T-helper 2 cell treated with Interferon-gamma antibody and Interleukin-4, amounts not matched to agents 5 μg/mL and 100 μg/mL, for 36 hours (primary cell): ENCODE measurements around the gene PIGBOS1.
"Not testable (repeated sequence)": the region's sequence is repeated elsewhere in the genome, so short reads cannot be mapped to it uniquely, and the experiment has no call there.

Experiments used
- DNase-seq: peaks from one replicate; pipeline ENCODE4 v3.0.0; 2021; ENCODE audit warnings: low spot score
- H3K27ac Mint-ChIP-seq: one replicate; pipeline ENCODE4 v1.8.0; 2021; ENCODE audit warnings: mild to moderate bottlenecking, mixed read lengths
- H3K27me3 Mint-ChIP-seq: one replicate; pipeline ENCODE4 v1.8.0; 2021; ENCODE audit warnings: low read depth, mixed read lengths
- H3K36me3 Mint-ChIP-seq: one replicate; pipeline ENCODE4 v1.8.0; 2021; ENCODE audit warnings: low read depth, mixed read lengths
- H3K4me1 Mint-ChIP-seq: one replicate; pipeline ENCODE4 v1.8.0; 2021; ENCODE audit warnings: low read depth, mixed read lengths
- H3K4me3 Mint-ChIP-seq: one replicate; pipeline ENCODE4 v1.8.0; 2022; ENCODE audit warnings: mild to moderate bottlenecking, moderate library complexity, mixed read lengths
- H3K9me3 Mint-ChIP-seq: one replicate; pipeline ENCODE4 v1.8.0; 2021; ENCODE audit warnings: mixed read lengths

Gene PIGBOS1

GRCh38 chr15:55286442-55287189, 32.3 kb downstream of the PIGBOS1 start:
- H3K27me3 Mint-ChIP-seq, H3K9me3 Mint-ChIP-seq, DNase-seq: not testable (repeated sequence)
- H3K4me1 Mint-ChIP-seq = peaks cover 54% of the 10 kb centered on the region
- H3K36me3 Mint-ChIP-seq = peaks cover 41% of the 10 kb centered on the region
- H3K27ac Mint-ChIP-seq = peak overlapping the region; percentile 19
- H3K4me3 Mint-ChIP-seq = peak overlapping the region; percentile 1

GRCh38 chr15:55284426-55284825, 34.5 kb downstream of the PIGBOS1 start:
- Mint-ChIP-seq H3K27me3 (no peaks in the 10 kb centered on the region), H3K4me1 (peaks cover 71% of the 10 kb centered on the region), H3K4me3 (peak overlapping the region; percentile 2), H3K9me3 (no peaks in the 10 kb centered on the region), H3K27ac (peak overlapping the region; percentile 19), H3K36me3 (peaks cover 51% of the 10 kb centered on the region)
- no peak for DNase-seq

DNA sequence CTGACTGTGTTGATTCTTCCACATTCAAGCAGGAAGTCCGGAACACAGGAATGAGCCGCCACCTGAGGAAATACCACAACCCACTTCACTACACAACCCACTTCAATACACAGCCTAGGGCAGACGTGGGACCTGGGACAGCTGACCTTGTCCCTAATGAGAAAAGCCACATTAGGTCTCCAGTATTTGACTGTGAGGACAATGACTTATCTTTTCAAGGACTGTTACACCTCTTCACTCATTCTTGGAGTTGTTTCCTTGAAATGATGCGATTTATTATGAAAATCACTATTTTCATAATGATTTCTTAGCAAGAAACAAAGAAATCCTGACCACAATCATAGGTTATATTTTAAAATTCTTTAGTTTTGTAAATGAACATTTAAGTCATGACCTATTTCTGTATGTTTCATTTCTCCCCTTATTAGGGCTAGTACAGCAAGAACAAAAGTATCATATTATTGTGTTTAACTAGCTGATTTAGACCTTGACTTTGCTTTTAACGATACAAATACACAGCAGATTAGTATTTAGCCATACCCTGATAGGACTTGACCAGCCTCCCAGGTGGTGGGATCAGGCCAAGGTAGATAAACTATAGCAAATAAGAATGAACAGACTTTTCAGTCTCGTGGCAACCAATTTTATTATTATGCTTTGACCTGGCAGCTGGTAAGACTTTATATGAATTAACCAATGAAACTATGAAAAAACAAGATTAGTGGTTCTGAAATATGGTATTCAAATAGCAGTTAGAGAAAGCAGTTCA, 35.4 kb downstream of the PIGBOS1 start:
- peak overlapping the region; percentile 26 for H3K27ac Mint-ChIP-seq
- no peak for DNase-seq
- no peaks in the 10 kb centered on the region for H3K9me3 Mint-ChIP-seq
- peaks cover 79% of the 10 kb centered on the region for H3K4me1 Mint-ChIP-seq
- peaks cover 45% of the 10 kb centered on the region for H3K36me3 Mint-ChIP-seq
- H3K4me3 Mint-ChIP-seq = peak overlapping the region; percentile 39
- H3K27me3 Mint-ChIP-seq = no peaks in the 10 kb centered on the region

DNA sequence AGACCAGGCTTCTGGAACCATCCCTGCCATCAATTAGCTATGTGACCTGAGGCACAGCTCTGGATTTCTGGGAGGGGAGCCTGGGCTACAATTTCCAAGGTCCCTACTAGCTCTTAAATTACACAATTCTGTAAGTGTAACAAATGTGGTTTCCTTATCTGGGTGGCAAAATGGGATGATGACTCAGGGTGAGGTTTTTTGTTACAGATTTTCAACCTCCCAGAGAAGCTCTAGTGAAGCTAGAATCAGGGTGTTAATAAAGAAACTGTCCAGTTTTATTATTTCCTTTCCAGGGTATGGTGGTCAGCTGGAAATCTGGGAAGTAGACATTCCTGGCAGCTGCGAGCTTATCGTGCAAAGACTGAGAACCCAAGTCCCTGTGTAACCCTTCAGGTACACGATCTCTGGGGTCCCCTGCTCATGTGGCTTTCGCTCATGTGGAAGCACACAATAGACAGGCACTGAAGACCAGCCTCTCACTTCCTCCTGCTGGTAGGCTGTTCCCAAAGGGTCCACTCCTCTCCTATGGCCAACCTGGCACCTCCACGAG, 36.6 kb downstream of the PIGBOS1 start:
- Mint-ChIP-seq H3K27me3 (no peaks in the 10 kb centered on the region), H3K4me3 (peak overlapping the region; percentile 62), H3K27ac (peak overlapping the region; percentile 78), H3K4me1 (peaks cover 82% of the 10 kb centered on the region), H3K36me3 (peaks cover 40% of the 10 kb centered on the region), H3K9me3 (no peaks in the 10 kb centered on the region)
- DNase-seq = peak; percentile 50

GRCh38 chr15:55281517-55282228, 37.2 kb downstream of the PIGBOS1 start:
- H3K9me3 Mint-ChIP-seq = no peaks in the 10 kb centered on the region
- H3K27me3 Mint-ChIP-seq = no peaks in the 10 kb centered on the region
- no peak for DNase-seq
- H3K4me3 Mint-ChIP-seq = peak overlapping the region; percentile 45
- H3K27ac Mint-ChIP-seq = peak overlapping the region; percentile 78
- H3K4me1 Mint-ChIP-seq = peaks cover 86% of the 10 kb centered on the region
- H3K36me3 Mint-ChIP-seq = peaks cover 40% of the 10 kb centered on the region

- peaks cover 34% of the 10 kb centered on the region for H3K36me3 Mint-ChIP-seq
- peak overlapping the region; percentile 54 for H3K4me3 Mint-ChIP-seq
- H3K9me3 Mint-ChIP-seq, H3K27me3 Mint-ChIP-seq, DNase-seq: not testable (repeated sequence)
- peak overlapping the region; percentile 52 for H3K27ac Mint-ChIP-seq
- peaks cover 85% of the 10 kb centered on the region for H3K4me1 Mint-ChIP-seq
Observed at GRCh38 chr15:55280589-55280988, 38.3 kb downstream of the PIGBOS1 start.

- peak; percentile 78 for DNase-seq
- Mint-ChIP-seq H3K27me3 (no peaks in the 10 kb centered on the region), H3K4me1 (peaks cover 82% of the 10 kb centered on the region), H3K4me3 (peak overlapping the region; percentile 64), H3K36me3 (peaks cover 37% of the 10 kb centered on the region), H3K9me3 (no peaks in the 10 kb centered on the region), H3K27ac (peak overlapping the region; percentile 89)
Observed at GRCh38 chr15:55279746-55280351, 39.1 kb downstream of the PIGBOS1 start.

DNA sequence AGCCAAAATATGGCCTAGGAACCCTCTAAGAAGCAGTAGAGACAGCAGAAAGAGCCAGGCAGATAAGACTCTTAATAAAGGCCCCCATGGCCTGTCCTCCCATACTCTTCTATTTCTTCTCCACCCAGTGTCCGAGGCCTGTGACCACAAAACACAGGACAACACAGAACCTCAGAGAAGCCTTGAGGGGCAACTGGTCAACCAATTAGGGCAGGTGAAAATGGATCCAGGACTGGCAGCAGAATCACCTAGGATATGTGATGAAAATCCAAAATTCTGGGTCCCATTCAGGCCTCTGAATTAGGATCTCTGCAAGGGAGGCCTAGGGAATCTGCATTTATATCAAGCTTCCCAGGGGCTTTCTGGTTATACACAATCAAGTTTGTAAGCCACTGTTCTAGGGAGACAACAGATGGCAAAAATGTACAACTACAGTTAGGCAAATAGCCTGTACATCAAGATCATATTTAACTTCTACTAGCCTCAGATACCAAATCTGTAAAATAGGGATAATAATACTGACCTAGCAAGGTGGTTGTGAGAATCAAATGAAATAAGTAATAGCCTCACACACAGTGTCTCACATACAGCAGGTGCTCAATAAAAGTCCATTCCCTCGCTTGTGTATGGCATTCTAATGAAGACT, 39.7 kb downstream of the PIGBOS1 start:
- Mint-ChIP-seq H3K27ac (peak overlapping the region; percentile 89), H3K36me3 (peaks cover 32% of the 10 kb centered on the region), H3K4me1 (peaks cover 79% of the 10 kb centered on the region), H3K27me3 (no peaks in the 10 kb centered on the region), H3K9me3 (peaks cover under 1% of the 10 kb centered on the region), H3K4me3 (peak overlapping the region; percentile 64)
- DNase-seq = no peak

GRCh38 chr15:55277715-55278114, 41.2 kb downstream of the PIGBOS1 start:
- peak overlapping the region; percentile 96 for H3K27ac Mint-ChIP-seq
- H3K4me3 Mint-ChIP-seq = peak overlapping the region; percentile 76
- peaks cover 10% of the 10 kb centered on the region for H3K9me3 Mint-ChIP-seq
- peaks cover 40% of the 10 kb centered on the region for H3K36me3 Mint-ChIP-seq
- peaks cover 75% of the 10 kb centered on the region for H3K4me1 Mint-ChIP-seq
- no peak for DNase-seq
- no peaks in the 10 kb centered on the region for H3K27me3 Mint-ChIP-seq

DNA sequence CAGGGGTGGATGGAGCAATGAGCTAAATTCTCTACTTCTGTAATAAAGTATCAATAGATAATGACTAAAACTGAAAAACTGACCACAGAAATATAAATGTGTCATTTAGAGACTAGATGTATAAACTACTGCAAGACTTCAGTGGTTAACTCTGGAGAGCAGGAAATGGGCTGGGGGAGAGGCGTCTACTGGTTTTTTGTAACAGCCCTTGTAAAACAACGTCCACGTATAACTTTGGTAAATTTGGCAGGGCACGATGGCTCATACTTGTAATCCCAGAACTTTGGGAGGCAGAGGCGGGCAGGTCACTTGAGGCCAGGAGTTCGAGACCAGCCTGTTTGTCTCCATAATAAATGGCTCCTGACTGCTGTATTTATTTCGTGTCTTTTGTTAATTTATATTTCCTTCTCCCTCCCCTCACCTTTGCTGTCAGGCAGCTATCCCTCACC, 41.8 kb downstream of the PIGBOS1 start:
- DNase-seq = peak; percentile 80
- H3K9me3 Mint-ChIP-seq = peaks cover 10% of the 10 kb centered on the region
- peaks cover 73% of the 10 kb centered on the region for H3K4me1 Mint-ChIP-seq
- peak overlapping the region; percentile 76 for H3K4me3 Mint-ChIP-seq
- H3K36me3 Mint-ChIP-seq = peaks cover 43% of the 10 kb centered on the region
- H3K27me3 Mint-ChIP-seq = no peaks in the 10 kb centered on the region
- peak overlapping the region; percentile 96 for H3K27ac Mint-ChIP-seq

DNA sequence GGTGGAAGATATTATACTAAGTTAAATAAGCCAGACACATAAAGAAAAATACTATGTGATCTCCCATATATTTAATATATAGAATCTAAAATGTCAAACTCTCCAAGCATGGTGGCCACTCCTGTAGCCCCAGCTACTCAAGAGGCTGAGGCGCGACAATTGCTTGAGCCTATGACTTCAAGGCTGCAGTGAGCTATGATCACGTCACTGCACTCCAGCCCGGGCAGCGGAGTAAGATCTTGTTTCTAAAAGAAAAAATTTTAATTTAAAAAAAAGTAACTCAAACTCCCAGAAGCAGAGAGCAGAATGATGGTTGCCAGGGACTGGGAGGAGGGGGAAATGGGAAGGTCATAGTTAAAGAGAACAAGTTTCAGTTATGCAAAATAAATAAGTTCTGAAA, 42.6 kb downstream of the PIGBOS1 start:
- no peak for DNase-seq
- Mint-ChIP-seq H3K27ac (peak overlapping the region; percentile 96), H3K4me3 (peak overlapping the region; percentile 76), H3K9me3 (peaks cover 10% of the 10 kb centered on the region), H3K4me1 (peaks cover 70% of the 10 kb centered on the region), H3K27me3 (no peaks in the 10 kb centered on the region), H3K36me3 (peaks cover 46% of the 10 kb centered on the region)

GRCh38 chr15:55270291-55270690, 48.6 kb downstream of the PIGBOS1 start:
- H3K27me3 Mint-ChIP-seq = no peaks in the 10 kb centered on the region
- no peak overlapping the region for H3K4me3 Mint-ChIP-seq
- peaks cover 62% of the 10 kb centered on the region for H3K36me3 Mint-ChIP-seq
- peak; percentile 23 for DNase-seq
- peaks cover 76% of the 10 kb centered on the region for H3K4me1 Mint-ChIP-seq
- peak overlapping the region; percentile 8 for H3K27ac Mint-ChIP-seq
- H3K9me3 Mint-ChIP-seq = peaks cover 10% of the 10 kb centered on the region

GRCh38 chr15:55268176-55268695, 50.7 kb downstream of the PIGBOS1 start:
- H3K9me3 Mint-ChIP-seq = no peaks in the 10 kb centered on the region
- peaks cover 57% of the 10 kb centered on the region for H3K36me3 Mint-ChIP-seq
- DNase-seq = no peak
- H3K4me3 Mint-ChIP-seq = peak overlapping the region; percentile 73
- peaks cover 70% of the 10 kb centered on the region for H3K4me1 Mint-ChIP-seq
- no peaks in the 10 kb centered on the region for H3K27me3 Mint-ChIP-seq
- peak overlapping the region; percentile 95 for H3K27ac Mint-ChIP-seq
